Thymus (tissue), 11 donors: ENCODE data around the gene KDM5A. TPM values are rescaled to one million over a fixed set of nuclear protein-coding genes. Genes with fewer than 3 reads are reported as not detected.
"Not testable (repeated sequence)": the region's sequence is repeated elsewhere in the genome, so short reads cannot be mapped to it uniquely, and the experiment has no call there.

ENCODE experiments used
- DNase-seq, 9 donors: peaks; one replicate each; pipeline ENCODE4 v3.0.0-alpha.2; 2013; ENCODE audit warnings: low spot score in 9 of 9, low read depth in 6 of 9, missing footprints in 1 of 9
- H3K27ac ChIP-seq, 2 donors: one replicate each; pipeline ENCODE4 v1.5.1; 2013; ENCODE audit warnings: control low read depth in 1 of 2, low read depth in 1 of 2, low read length in 1 of 2, mild to moderate bottlenecking in 1 of 2, moderate library complexity in 1 of 2
- H3K27me3 ChIP-seq, 2 donors: one replicate each; pipeline ENCODE4 v1.5.1; 2013; ENCODE audit warnings: low read length in 1 of 2; ENCODE audit not compliant: control insufficient read depth in 2 of 2, insufficient read depth in 1 of 2
- H3K36me3 ChIP-seq, 2 donors: one replicate each; pipeline ENCODE4 v1.5.1; 2013; ENCODE audit warnings: low read length in 1 of 2, mild to moderate bottlenecking in 1 of 2, moderate library complexity in 1 of 2; ENCODE audit not compliant: control insufficient read depth in 2 of 2, insufficient read depth in 2 of 2
- H3K4me1 ChIP-seq, 2 donors: one replicate each; pipeline ENCODE4 v1.5.1; 2013; ENCODE audit warnings: low read length in 2 of 2; ENCODE audit not compliant: control insufficient read depth in 2 of 2, insufficient read depth in 2 of 2
- H3K4me3 ChIP-seq, 2 donors: one replicate each; pipeline ENCODE4 v1.5.1; 2013; ENCODE audit warnings: low read length in 2 of 2, control low read depth in 1 of 2, mild to moderate bottlenecking in 1 of 2
- H3K9me3 ChIP-seq, 2 donors: one replicate each; pipeline ENCODE4 v1.5.1; 2013; ENCODE audit warnings: low read length in 1 of 2, mild to moderate bottlenecking in 1 of 2; ENCODE audit not compliant: control insufficient read depth in 2 of 2, insufficient read depth in 1 of 2
- WGBS: extraction: QIAGEN DNeasy Blood & Tissue Kit; methylation state at CpG from one replicate; pipeline ENCODE4 v1.1.7; 2013; 5-methylcytosine and 5-hydroxymethylcytosine counted together
- polyA plus RNA-seq: library from polyadenylated mRNA; stranded (reverse); fragments of 200-250 nt; gene quantifications from one replicate; pipeline ENCODE4 v1.2.3, GENCODE V29; 2013
- total RNA-seq: library from RNA; stranded (reverse); fragments of 120-200 nt; gene quantifications from one replicate; pipeline ENCODE4 v1.2.4, GENCODE V29; 2013
- donor health status: healthy.

Gene KDM5A
- total and polyA plus RNA-seq, 2 donors: 10.6 to 50.0 TPM

DNA sequence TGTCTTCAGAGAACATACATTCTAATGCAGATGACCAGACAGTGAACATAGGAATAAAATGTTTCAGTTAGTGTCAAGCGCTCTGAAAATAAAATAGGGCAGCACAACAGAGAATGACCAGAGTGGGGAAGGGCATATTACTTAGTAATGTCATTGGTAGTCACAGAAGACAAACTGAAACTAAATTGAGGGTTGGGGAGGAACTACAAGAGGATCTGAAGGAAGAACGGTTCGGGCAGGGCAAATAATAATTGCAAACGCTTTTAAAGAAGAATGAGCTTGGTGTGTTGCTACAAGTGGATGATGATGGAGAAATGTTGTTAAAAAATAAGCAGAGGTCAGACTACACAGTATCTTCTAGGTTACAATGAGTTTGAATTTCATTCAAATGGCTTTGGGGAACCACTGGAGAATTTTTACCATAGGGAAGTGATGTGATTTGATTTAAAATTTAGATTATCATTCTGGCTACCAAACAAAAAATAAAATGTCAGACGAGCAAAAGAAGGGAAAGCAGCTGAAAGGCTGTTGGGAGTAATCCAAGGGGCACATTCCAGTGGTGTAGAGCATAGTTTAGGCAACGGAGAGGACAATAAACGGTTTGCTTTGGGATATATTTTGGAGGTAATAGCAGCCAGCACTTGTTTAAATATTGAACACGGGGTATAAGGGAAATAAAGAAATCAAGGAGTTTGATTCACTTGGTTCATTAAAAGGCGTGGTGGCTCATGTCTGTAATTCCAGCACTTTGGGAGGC, 70.2 kb downstream of the KDM5A start:
- no peak overlapping the region for H3K4me3 ChIP-seq
- DNase-seq: no peak
- 89% methylated on average over 9 of the region's 9 CpGs for WGBS
- H3K9me3 ChIP-seq: no peaks in the 10 kb centered on the region
- H3K27ac ChIP-seq: no peak overlapping the region
- peaks cover 60 to 94% of the 10 kb centered on the region in 2 donors for H3K36me3 ChIP-seq
- H3K4me1 ChIP-seq: no peaks in the 10 kb centered on the region
- no peaks in the 10 kb centered on the region for H3K27me3 ChIP-seq

DNA sequence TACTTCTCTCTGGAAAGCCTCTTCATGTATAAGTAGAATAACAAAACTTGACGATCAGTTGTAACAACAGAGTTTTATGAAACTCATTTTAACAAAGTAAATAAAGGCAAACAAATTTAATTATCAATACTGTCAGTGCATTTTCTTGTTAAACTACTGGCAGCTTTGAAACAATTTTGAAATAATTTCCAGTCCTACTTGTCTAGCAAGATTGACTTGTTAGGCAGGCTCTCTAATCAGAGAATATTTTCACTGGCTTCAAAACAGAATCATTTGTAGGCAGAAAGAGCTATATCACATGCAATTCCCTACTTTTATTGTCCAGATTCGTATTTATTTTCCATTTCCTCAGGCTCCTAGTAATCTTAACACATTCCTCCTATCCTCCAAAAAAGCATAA, 80.6 kb downstream of the KDM5A start:
- no peak for DNase-seq
- no peaks in the 10 kb centered on the region for H3K27me3 ChIP-seq

DNA sequence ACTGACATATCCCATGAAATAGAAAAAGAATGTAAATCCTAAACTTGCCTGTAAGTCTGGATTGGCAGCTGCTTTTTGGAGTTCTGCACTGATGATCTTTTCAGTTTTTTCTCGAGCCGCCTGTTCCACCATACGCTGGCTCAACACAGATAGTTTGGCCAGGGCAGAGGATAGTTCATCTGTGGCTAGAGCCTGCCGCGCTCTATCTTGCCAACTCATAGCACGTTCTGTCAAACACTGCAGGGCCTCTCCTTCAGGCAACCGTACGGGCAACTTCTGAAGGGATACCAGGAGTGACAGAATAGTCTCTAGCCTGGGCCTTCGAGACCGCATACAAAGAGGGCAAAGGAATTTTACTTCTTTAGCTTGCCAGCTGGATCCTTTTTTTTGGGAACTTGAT, 81.7 kb downstream of the KDM5A start:
- no peak for DNase-seq
- Histone ChIP-seq H3K4me1 (no peaks in the 10 kb centered on the region), H3K36me3 (peaks cover 52 to 86% of the 10 kb centered on the region in 2 donors), H3K27ac (no peak overlapping the region), H3K27me3 (no peaks in the 10 kb centered on the region), H3K4me3 (no peak overlapping the region), H3K9me3 (no peaks in the 10 kb centered on the region)
- WGBS: 98% methylated on average over 10 of the region's 10 CpGs

More for the DNA sequence above, 80.6 kb downstream of the KDM5A start:
- H3K4me1 ChIP-seq: no peaks in the 10 kb centered on the region
- 97% methylated on average over 2 of the region's 2 CpGs for WGBS
- peaks cover 49 to 86% of the 10 kb centered on the region in 2 donors for H3K36me3 ChIP-seq
- no peak overlapping the region for H3K4me3 ChIP-seq
- H3K27ac ChIP-seq: no peak overlapping the region
- H3K9me3 ChIP-seq: no peaks in the 10 kb centered on the region

DNA sequence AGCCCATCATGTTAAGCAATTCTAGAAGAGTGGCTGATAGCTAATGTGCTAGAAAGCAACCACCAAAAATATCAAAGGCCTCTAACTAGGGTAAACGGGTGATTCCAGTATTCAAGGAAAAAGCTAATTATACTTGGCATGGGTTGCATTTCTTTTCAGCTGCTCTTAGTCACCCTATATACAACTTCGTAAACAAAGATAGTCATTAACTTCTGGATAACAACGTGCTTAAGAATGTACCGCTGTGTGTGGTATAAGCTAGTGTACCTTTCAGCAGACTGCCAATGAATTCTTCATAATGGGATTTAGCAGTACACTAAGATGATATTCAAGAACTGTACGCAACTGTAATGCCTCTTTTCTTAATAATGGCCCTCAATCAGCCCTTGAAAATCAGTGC, 84.3 kb downstream of the KDM5A start:
- Histone ChIP-seq H3K9me3 (no peaks in the 10 kb centered on the region), H3K4me3 (no peak overlapping the region), H3K27me3 (no peaks in the 10 kb centered on the region), H3K27ac (no peak overlapping the region), H3K4me1 (no peaks in the 10 kb centered on the region), H3K36me3 (peaks cover 37 to 67% of the 10 kb centered on the region in 2 donors)
- DNase-seq: no peak
- 98% methylated on average over 5 of the region's 5 CpGs for WGBS

DNA sequence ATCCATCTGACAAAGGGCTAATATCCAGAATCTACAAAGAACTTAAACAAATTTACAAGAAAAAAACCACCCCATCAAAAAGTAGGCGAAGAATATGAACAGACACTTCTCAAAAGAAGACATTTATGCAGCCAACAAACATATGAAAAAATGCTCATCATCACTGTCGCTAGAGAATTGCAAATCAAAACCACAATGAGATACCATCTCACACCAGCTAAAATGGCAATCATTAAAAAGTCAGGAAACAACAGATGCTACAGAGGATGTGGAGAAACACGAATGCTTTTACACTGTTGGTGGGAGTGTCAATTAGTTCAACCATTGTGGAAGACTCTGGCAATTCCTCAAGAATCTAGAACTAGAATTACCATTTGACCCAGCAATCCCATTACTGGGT, 86.4 kb downstream of the KDM5A start:
- not testable (repeated sequence) for DNase-seq, H3K27ac ChIP-seq, H3K9me3 ChIP-seq, H3K4me1 ChIP-seq, H3K4me3 ChIP-seq, H3K27me3 ChIP-seq
- H3K36me3 ChIP-seq: peaks cover 36 to 60% of the 10 kb centered on the region in 2 donors
- 36% methylated on average over 3 of the region's 3 CpGs for WGBS

DNA sequence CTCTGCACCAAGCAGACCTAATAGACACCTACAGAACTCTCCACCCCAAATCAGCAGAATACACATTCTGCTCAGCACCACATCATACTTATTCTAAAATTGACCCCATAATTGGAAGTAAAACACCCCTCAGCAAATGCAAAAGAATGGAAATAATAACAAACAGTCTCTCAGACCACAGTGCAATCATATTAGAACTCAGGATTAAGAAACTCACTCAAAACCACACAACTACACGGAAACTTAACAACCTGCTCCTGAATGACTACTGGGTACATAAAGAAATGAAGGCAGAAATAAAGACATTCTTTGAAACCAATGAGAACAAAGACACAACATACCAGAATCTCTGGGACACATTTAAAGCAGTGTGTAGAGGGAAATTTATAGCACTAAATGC, 89.0 kb downstream of the KDM5A start:
- not testable (repeated sequence) for DNase-seq, H3K27ac ChIP-seq, H3K4me1 ChIP-seq, H3K9me3 ChIP-seq, H3K27me3 ChIP-seq, H3K4me3 ChIP-seq
- WGBS: 98% methylated on average over 1 of the region's 1 CpG
- H3K36me3 ChIP-seq: peaks cover 33 to 60% of the 10 kb centered on the region in 2 donors

DNA sequence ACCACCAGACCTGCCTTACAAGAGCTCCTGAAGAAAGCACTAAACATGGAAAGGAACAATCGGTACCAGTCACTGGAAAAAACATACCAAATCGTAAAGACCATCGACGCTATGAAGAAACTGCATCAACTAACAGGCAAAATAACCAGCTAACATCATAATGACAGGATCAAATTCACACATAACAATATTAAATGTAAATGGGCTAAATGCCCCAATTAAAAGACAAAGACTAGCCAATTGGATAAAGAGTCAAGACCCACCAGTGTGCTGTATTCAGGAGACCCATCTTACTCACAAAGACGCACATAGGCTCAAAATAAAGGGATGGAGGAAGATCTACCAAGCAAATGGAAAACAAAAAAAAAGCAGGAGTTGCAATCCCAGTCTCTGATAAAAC, 89.6 kb downstream of the KDM5A start:
- H3K4me3 ChIP-seq, H3K27ac ChIP-seq, DNase-seq, H3K9me3 ChIP-seq, H3K4me1 ChIP-seq, H3K27me3 ChIP-seq: not testable (repeated sequence)
- peaks cover 39 to 63% of the 10 kb centered on the region in 2 donors for H3K36me3 ChIP-seq
- WGBS: 89% methylated on average over 5 of the region's 5 CpGs

DNA sequence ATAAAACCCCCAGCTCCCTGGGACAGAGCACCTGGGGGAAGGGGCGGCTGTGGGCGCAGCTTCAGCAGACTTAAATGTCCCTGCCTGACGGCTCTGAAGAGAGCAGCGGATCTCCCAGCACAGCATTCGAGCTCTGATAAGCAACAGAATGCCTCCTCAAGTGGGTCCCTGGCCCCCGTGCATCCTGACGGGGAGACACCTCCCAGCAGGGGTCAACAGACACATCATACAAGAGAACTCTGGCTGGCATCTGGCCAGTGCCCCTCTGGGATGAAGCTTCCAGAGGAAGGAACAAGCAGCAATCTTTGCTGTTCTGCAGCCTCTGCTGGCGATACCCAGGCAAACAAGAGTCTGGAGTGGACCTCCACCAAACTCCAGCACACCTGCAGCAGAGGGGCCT, 91.1 kb downstream of the KDM5A start:
- H3K4me3 ChIP-seq, H3K9me3 ChIP-seq, DNase-seq, H3K4me1 ChIP-seq, H3K27me3 ChIP-seq, H3K27ac ChIP-seq: not testable (repeated sequence)
- 98% methylated on average over 8 of the region's 8 CpGs for WGBS
- peaks cover 39 to 58% of the 10 kb centered on the region in 2 donors for H3K36me3 ChIP-seq

DNA sequence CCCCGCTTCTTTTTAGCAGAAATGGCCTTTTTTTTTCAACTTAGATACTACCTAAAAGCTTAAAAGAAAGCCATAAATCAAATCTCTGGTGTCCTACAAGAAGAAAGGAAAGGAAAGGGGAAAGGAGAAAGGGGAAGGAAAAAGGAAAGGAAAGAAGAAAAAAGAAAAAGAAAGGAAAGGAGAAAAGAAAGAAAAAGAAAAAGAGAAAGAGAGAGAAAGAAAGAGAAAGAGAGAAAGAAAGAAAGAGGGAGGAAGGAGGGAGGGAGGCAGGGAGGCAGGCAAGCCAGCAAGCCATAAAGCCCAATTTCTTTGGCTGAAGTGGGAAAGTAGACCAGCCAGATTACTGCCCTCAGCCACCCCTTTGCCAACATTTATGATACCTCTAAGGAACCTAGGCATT, 94.0 kb downstream of the KDM5A start:
- no peak overlapping the region for H3K4me3 ChIP-seq
- H3K27ac ChIP-seq: no peak overlapping the region
- no peaks in the 10 kb centered on the region for H3K4me1 ChIP-seq
- no peak for DNase-seq
- H3K36me3 ChIP-seq: peaks cover 45 to 77% of the 10 kb centered on the region in 2 donors
- 96% methylated on average over 1 of the region's 1 CpG for WGBS
- no peaks in the 10 kb centered on the region for H3K27me3 ChIP-seq
- H3K9me3 ChIP-seq: no peaks in the 10 kb centered on the region
